Renal cortical epithelial cell (primary cell): Measurements from ENCODE around the gene TMEM201. TPM values are rescaled to one million over a fixed set of nuclear protein-coding genes. Genes with fewer than 3 reads are reported as not detected.

Source experiments
- DNase-seq: peaks from one replicate; pipeline ENCODE4 v3.0.0-alpha.2; 2011; ENCODE audit warnings: low read depth
- total RNA-seq: library from RNA; depleted of rRNA; stranded (reverse); fragments of >200 nt; gene quantifications from 2 replicates; pipeline ENCODE4 v1.2.3, GENCODE V29; 2014

Gene TMEM201
- total RNA-seq, 1 donor from 2014 or later = 12.8 TPM

DNA sequence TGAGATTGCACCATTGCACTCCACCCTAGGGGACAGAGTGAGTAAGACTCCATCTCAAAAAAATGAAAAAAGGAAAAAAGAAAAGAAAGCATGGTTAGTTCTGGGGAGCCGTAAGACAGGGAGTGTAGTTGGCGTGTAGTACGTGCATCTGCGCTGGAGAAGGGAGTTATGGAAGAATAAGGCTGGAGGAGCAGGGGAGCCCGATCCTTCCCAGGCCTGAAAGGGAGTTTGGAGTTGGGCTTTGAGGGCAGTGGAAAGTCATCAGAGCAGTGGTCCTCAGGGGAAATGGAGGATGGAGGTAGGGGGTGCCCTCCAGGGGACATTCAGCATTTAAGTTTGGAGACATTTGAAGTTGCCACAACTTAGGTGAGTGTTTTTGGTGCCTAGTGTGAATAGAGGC lies 11.3 kb upstream of the TMEM201 start:
- no peak for DNase-seq

- no peak for DNase-seq
Measured at GRCh38 chr1:9580942-9581341, 7.8 kb upstream of the TMEM201 start.

DNA sequence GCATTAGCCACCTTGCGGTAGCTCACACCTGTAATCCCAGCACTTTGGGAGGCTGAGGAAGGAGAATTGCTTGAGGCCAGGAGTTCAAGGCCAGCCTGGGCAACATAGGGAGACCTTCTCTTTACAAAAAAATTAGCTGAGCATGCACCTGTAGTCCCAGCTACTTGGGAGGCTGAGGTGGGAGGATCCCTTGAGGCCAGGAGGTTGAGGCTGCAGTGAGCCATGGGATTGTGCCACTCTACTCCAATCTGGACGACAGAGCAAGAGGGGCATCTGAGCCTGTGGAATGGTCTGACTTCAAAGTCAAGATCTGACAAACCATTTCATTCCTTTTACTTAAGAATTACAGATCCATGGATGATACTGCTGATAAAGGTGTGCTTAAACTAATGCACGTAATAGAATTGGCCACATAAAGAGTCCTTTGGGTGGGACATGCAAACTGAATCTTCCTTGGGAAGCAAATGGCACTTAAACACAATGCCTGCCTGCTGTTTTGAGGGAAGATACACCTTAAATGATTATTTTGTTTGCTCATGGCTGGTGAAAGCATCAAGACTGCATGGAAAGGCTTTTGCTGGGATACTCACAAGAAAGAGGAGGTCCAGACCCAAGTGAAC lies 2.5 kb upstream of the TMEM201 start:
- no peak for DNase-seq

GRCh38 chr1:9589144-9589718 lies 520 bp downstream of the TMEM201 start:
- no peak for DNase-seq

DNA sequence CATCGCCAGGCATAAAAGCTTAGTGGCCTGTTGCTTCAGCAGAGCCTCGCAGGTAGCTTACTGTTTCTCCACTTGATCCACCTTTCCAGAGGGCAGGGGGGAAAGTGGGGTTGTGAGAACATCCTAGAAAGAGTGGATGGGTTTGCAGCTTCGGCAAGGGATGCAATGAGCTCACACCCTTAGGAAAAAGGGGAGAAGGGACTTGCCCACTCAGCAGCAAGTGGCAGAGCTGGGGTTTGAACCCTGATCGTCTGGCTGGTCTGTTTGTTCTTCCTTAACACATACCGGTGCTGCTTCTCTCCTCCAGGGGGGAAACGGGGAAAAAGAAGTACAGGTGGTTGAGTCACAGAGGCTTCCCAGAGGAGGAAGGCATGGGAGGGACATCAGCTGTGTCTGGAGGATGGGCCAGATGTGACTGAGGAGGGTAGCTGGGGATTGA lies 1.0 kb downstream of the TMEM201 start:
- DNase-seq = peak; percentile 39

DNA sequence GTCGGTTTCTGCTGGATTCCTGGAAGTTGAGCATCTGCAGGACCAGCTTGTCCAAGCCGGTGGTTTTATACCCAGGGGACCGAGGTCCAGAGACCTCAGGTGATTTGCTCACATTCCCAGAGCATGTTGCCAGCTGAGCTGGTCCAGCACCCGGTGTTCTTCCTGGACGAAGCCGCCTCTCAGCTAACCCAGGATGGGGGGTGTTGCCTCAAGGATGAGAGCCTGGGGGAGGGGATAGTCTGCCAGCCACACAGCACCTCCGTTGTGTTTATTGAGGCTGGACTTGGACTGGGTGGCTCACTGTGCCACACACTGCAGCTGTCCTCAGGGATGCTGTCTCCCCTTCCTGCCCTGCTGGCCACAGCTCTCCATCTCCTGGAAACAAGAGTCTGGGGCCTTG lies 1.5 kb downstream of the TMEM201 start:
- DNase-seq = no peak

- DNase-seq = no peak
Measured at GRCh38 chr1:9590945-9591668, 2.4 kb downstream of the TMEM201 start.

DNA sequence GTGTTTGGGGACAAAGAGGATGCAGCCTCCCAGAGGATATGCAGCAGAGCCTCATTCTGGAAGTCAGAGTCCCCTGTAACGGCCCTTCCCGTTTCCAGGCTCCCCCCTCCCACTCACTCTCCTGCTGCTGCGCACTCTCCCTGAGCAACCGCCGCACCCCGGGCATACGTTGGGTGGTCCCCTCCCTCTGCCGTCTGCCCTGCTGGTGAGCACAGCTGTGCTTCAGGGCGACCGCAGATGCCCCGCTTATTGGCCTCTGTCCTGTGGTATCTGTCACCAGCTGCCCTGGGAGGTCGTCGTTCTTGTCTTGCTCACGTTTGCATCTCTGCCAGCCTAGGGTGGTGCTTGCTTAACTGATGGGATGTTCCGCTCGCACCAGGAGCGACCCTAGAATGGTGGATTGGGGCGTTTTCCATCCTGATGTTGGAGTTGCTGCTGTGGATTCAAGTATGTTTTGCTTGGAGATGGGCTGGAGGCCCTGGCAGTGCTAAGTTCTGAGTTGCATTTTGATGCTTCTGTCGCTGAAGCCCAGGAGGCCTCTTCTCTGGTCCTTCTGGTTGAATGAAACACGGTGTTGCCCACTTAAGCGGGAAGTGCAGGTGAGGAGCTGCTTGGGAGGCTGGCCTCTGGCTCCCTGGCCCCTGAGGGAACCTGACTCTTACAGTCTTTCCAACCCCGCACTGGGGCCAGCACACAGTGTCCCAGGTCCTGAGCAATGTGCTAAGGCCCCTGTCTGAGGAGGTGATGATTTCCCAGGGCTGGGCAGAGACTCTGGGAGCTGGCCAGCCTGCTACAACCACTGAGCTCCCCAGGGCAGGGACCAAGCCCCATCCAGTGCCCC lies 3.2 kb downstream of the TMEM201 start:
- DNase-seq = no peak

DNA sequence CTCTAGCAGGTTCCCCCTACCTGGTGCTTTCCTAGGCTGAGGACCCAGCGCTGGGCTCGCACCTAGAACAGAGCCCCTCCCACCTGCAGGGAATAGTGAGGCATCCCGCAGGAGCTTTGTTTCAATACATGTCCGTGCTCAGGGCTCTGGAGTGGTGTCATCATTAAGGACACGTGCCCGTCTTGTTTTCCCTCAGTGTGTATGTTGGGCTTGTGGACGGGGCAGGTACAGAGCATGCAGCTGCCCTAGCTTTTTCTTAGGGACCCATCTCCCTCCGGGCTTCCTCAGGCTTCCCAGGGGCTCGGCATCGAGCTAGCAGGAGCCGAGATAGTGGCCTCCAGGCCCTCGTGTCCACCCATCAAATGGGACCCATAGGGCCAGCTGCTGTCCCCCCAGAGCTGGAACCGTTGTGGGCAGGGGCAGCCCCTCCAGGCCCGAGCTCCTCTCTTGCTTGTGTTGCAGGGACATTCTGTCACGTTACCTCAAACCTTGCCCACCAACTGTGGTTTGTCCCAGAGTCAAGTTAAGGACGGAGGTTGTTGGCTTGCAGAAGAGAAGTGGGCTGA lies 3.9 kb downstream of the TMEM201 start:
- no peak for DNase-seq

GRCh38 chr1:9593147-9593491 lies 4.4 kb downstream of the TMEM201 start:
- no peak for DNase-seq

DNA sequence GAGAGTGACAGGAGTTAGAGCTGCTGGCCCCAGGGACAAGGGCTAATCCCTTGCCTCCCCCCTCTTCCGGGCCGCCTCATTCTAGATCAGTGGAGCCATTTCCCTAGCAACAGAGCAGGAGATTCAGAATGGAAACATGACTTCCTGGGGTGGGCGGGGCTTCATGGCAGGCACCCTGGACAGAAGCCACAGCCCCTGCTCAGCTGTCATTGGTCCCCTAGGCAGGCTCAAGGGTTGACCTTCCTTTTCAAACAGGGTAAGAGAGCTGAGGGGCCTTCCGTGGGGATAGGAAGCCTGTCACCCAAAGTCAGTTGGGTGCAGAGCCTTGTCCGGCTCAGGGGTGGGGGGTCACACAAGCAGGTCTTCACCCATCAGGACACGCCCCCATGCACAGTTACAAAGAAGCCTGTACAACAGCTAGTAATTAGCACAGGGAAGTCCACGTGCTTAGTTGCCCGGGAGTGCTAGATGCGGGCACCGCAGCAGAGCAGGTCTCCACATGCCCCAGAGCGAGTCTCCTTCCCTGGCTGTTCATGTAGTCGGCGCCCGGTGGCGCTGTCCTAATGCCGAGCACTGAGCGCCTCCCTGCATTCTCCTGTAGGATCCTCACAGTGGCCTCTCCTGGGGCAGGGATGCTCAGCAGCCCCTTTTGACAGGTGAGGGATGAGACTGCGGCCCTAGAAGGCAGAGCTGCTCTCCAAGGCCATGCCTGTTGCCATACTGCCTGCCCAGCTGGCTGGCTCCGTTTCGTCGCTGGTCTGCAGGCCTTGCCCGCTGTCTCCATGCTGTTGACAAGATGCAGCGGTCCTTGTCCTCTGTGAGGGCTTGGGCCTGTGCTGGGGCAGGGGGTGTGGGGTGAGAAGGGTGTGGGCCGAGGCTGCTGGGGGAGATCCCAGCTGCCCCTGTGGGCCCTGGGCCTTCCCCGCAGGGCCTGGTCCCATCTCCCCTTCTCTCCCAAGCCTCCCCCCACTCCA lies 5.1 kb downstream of the TMEM201 start:
- DNase-seq = peak; percentile 59

GRCh38 chr1:9594471-9595155 lies 5.9 kb downstream of the TMEM201 start:
- no peak for DNase-seq

GRCh38 chr1:9595156-9595967 lies 6.7 kb downstream of the TMEM201 start:
- DNase-seq = no peak

DNA sequence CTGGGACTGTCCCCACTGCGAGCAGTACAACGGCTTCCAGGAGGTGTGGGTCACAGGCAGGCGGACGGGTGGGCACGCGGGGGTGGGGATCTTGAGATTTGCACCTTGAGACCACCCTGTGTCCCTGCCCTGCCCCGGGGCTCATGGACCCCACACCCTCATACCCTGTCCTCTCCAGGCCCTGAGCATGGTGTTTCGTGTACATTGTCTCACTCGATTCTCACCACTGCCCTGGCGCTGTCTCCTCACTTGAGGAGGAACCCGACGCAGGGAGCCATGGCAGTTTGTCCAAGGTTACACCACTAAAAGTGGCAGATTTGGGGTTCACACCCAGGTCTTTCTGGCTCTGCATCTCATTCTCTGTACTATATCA lies 7.2 kb downstream of the TMEM201 start:
- DNase-seq = no peak

DNA sequence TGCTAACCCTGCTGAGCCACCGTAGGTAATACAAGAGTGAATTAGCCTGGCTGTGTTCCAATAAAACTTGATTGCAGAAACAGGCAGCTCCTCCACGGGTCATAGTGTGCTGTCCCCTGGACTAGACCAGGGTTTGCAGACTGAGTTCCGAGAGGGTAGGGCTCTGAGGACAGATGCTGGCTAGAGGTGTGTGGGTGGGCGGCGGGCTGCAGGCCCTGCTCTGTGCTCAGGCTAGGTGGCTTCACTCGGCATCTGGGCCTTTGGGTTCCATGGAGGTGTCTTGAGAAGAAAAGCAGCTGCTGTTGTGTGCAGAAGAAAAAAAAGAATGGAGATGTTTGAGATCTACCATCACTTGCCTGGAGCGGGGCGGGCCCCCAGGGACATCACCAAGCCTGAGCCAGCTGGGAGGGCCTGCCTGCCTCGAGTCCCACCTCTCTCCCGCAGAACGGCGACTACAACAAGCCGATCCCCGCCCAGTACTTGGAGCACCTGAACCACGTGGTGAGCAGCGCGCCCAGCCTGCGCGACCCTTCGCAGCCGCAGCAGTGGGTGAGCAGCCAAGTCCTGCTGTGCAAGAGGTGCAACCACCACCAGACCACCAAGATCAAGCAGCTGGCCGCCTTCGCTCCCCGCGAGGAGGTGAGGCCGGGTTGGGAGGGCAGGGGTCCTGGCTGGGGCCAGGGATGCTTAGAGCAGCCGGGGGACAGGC lies 7.9 kb downstream of the TMEM201 start:
- DNase-seq = peak; percentile 39

DNA sequence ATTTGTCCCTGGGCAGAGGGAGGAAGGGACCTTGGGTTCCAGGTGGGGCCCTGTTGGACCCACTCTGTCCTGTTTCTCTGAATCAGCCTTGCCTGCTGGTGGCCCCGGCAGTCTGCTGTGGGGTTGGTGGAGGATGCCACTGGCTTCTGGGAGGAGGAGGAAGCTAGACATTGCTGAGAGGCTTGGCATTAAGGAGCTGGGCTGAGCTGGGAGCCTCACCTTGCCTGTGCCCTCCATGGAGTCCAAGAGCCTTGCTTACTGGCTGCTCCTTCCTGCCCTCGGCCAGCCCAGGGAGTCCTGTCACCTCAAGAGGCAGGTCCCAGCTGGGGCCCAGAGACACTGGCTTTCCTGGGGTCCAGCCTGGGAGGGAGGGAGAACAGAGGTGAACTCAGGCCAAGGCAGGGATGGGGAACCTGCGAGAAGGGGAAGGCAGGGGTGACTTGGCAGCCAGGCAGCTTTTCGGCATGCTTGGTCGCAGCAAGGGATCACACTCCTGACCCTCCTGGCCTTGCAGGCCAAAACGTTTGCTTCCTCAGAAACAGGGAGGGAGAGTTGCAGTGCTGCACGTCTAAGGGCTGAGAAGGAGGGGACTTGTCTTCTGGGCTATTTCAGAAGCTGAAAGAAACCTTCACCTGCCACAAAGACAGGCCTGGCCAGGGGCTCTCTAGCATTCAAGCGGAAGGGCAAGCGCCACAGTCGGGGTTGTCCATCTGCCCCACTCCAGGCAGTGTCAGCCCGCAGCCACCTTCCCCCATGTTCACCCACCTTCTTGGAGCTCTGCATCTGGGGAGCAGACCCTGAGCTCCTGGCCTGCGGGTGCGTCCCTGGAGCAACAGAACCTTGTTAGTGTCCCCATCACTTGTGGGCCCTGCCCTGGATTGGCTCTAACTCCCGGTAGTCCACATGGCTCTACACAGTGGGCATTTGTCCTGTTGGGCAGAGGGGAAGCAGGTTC lies 8.9 kb downstream of the TMEM201 start:
- no peak for DNase-seq

DNA sequence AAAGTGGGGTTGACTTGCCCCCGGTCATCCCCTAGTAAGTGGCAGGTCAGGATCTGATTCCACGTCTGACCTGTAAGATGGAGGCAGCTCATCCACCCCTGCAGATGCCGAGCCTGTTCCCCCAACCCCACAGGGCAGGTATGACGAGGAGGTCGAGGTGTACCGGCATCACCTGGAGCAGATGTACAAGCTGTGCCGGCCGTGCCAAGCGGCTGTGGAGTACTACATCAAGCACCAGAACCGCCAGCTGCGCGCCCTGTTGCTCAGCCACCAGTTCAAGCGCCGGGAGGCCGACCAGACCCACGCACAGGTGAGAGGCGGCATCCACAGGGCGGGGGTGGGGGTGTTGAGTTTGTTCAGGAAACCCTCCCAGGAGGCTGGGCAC lies 9.6 kb downstream of the TMEM201 start:
- no peak for DNase-seq

- DNase-seq = no peak
Measured at GRCh38 chr1:9599741-9600140, 11.0 kb downstream of the TMEM201 start.
